Measurements from ENCODE around the gene ABLIM2.

Gene ABLIM2

GRCh38 chr4:8005814-8006215 lies 152.8 kb downstream of the ABLIM2 start:
- Histone ChIP-seq H3K9ac (ENCODE audit: low read depth, low read length) (no peak overlapping the region), H3K36me3 (ENCODE audit: insufficient read depth, low read length) (no peaks in the 10 kb centered on the region), H3K9me3 (ENCODE audit: control insufficient read depth, insufficient read depth, low read length) (no peaks in the 10 kb centered on the region), H3K4me1 (ENCODE audit: insufficient read depth, low read length) (no peaks in the 10 kb centered on the region)

- Histone ChIP-seq H3K4me1 (ENCODE audit: insufficient read depth, low read length) (no peaks in the 10 kb centered on the region), H3K36me3 (ENCODE audit: insufficient read depth, low read length) (no peaks in the 10 kb centered on the region), H3K9ac (ENCODE audit: low read depth, low read length) (no peak overlapping the region), H3K9me3 (ENCODE audit: control insufficient read depth, insufficient read depth, low read length) (no peaks in the 10 kb centered on the region)
Measured at GRCh38 chr4:8005033-8005808, 153.4 kb downstream of the ABLIM2 start.

- Histone ChIP-seq H3K9ac (ENCODE audit: low read depth, low read length) (no peak overlapping the region), H3K36me3 (ENCODE audit: insufficient read depth, low read length) (no peaks in the 10 kb centered on the region), H3K9me3 (ENCODE audit: control insufficient read depth, insufficient read depth, low read length) (no peaks in the 10 kb centered on the region), H3K4me1 (ENCODE audit: insufficient read depth, low read length) (no peaks in the 10 kb centered on the region)
Measured at GRCh38 chr4:8004066-8004465, 154.5 kb downstream of the ABLIM2 start.

DNA sequence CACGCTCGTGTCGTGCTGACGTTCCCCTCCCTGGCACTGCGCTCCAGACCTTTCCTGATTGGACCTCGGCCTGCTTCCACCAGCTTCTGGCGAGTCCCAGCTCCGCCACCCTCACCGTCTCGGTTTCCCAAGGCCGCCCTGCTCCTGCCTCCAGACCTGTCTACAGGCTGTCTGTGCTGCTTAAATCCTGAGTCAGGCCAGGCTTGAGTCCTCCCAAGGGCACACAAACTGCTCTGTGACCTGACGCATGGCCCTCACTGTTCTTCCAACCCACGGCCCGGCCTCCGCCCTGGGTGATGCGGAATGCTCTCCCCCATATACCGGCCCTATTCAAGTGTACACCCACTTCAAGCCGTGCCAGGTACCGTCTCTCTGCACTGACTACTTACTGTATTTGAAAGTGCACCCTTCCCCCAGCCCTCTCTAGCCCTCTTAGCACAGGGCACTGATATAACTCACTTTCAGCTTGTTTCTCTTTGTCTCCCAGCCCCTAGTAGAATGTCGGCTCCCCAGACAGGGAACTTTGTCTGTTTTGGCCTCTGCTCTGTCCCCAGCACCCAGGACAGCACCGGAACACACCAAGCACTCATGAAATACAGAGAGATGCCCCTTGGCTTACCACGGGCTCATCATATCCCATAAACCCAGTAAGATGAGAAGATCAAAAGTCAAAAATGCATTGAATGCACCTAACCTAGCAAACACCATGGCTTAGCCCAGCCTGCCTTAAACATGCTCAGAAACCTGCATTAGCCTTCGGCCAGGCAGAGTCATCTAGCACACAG lies 155.9 kb downstream of the ABLIM2 start:
- Histone ChIP-seq H3K4me1 (ENCODE audit: insufficient read depth, low read length) (no peaks in the 10 kb centered on the region), H3K36me3 (ENCODE audit: insufficient read depth, low read length) (no peaks in the 10 kb centered on the region), H3K9me3 (ENCODE audit: control insufficient read depth, insufficient read depth, low read length) (no peaks in the 10 kb centered on the region), H3K9ac (ENCODE audit: low read depth, low read length) (no peak overlapping the region)

- Histone ChIP-seq H3K4me1 (ENCODE audit: insufficient read depth, low read length) (no peaks in the 10 kb centered on the region), H3K9ac (ENCODE audit: low read depth, low read length) (no peak overlapping the region), H3K36me3 (ENCODE audit: insufficient read depth, low read length) (no peaks in the 10 kb centered on the region), H3K9me3 (ENCODE audit: control insufficient read depth, insufficient read depth, low read length) (no peaks in the 10 kb centered on the region)
Measured at GRCh38 chr4:8001564-8002355, 156.9 kb downstream of the ABLIM2 start.

GRCh38 chr4:8000721-8001491 lies 157.7 kb downstream of the ABLIM2 start:
- no peaks in the 10 kb centered on the region for H3K9me3 ChIP-seq (ENCODE audit: control insufficient read depth, insufficient read depth, low read length)
- no peaks in the 10 kb centered on the region for H3K4me1 ChIP-seq (ENCODE audit: insufficient read depth, low read length)
- no peaks in the 10 kb centered on the region for H3K36me3 ChIP-seq (ENCODE audit: insufficient read depth, low read length)
- no peak overlapping the region for H3K9ac ChIP-seq (ENCODE audit: low read depth, low read length)

GRCh38 chr4:8000247-8000646 lies 158.4 kb downstream of the ABLIM2 start:
- Histone ChIP-seq H3K9ac (ENCODE audit: low read depth, low read length) (no peak overlapping the region), H3K36me3 (ENCODE audit: insufficient read depth, low read length) (no peaks in the 10 kb centered on the region), H3K4me1 (ENCODE audit: insufficient read depth, low read length) (no peaks in the 10 kb centered on the region), H3K9me3 (ENCODE audit: control insufficient read depth, insufficient read depth, low read length) (no peaks in the 10 kb centered on the region)

- no peak overlapping the region for H3K9ac ChIP-seq (ENCODE audit: low read depth, low read length)
- H3K36me3 ChIP-seq (ENCODE audit: insufficient read depth, low read length), result no peaks in the 10 kb centered on the region
- no peaks in the 10 kb centered on the region for H3K4me1 ChIP-seq (ENCODE audit: insufficient read depth, low read length)
- H3K9me3 ChIP-seq (ENCODE audit: control insufficient read depth, insufficient read depth, low read length), result no peaks in the 10 kb centered on the region
Measured at GRCh38 chr4:7999695-8000094, 158.9 kb downstream of the ABLIM2 start.

DNA sequence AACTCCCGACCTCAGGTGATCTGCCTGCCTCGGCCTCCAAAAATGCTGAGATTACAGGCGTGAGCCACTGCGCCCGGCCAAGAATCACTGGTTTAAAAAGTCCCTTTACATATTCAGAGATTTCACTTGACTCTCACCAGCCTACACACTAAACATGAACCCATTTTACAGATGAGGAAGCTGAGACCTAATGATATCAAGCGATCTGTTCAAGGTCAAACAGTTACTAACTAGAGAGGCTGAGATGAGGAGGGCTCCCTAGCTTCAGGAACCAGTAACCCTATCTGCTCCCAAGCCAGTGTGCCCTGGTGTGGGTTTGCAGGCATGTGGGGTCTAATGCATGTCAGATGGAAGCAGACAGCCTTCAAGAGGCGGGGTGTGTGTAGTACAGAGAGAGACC lies 159.3 kb downstream of the ABLIM2 start:
- no peaks in the 10 kb centered on the region for H3K4me1 ChIP-seq (ENCODE audit: insufficient read depth, low read length)
- no peaks in the 10 kb centered on the region for H3K9me3 ChIP-seq (ENCODE audit: control insufficient read depth, insufficient read depth, low read length)
- no peak overlapping the region for H3K9ac ChIP-seq (ENCODE audit: low read depth, low read length)
- H3K36me3 ChIP-seq (ENCODE audit: insufficient read depth, low read length), result no peaks in the 10 kb centered on the region

- no peaks in the 10 kb centered on the region for H3K36me3 ChIP-seq (ENCODE audit: insufficient read depth, low read length)
- no peaks in the 10 kb centered on the region for H3K4me1 ChIP-seq (ENCODE audit: insufficient read depth, low read length)
- H3K9ac ChIP-seq (ENCODE audit: low read depth, low read length), result no peak overlapping the region
Measured at GRCh38 chr4:7998447-7998846, 160.2 kb downstream of the ABLIM2 start.

DNA sequence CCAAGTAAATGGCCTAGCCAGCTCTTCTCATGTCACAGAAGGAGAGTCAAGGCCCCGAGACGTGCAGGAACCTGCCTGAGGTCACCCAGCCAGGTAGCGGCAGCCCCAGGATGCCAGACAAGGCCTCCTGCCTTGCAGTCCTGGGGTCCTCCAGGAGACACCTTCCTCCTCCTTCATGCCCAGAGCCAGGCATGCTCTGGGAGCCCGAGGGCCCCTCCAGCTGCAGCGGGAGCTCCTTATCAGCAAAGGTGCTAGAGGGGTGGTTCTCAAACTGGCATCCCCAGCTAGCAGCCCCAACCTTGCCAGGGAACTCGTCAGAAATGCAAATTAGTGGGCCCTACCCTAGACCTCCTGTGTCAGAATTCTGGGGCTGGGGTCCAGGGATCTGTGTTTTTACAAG lies 162.7 kb downstream of the ABLIM2 start:
- H3K9me3 ChIP-seq (ENCODE audit: control insufficient read depth, insufficient read depth, low read length), result no peaks in the 10 kb centered on the region; the same call in 1 of the 2 replicates
- H3K4me1 ChIP-seq (ENCODE audit: insufficient read depth, low read length), result no peaks in the 10 kb centered on the region
- no peak overlapping the region for H3K9ac ChIP-seq (ENCODE audit: low read depth, low read length)
- no peaks in the 10 kb centered on the region for H3K36me3 ChIP-seq (ENCODE audit: insufficient read depth, low read length)

More at GRCh38 chr4:7998447-7998846, 160.2 kb downstream of the ABLIM2 start:
- H3K9me3 ChIP-seq (ENCODE audit: control insufficient read depth, insufficient read depth, low read length), result no peaks in the 10 kb centered on the region; the same call in 1 of the 2 replicates

GRCh38 chr4:7995135-7995534 lies 163.5 kb downstream of the ABLIM2 start:
- H3K36me3 ChIP-seq (ENCODE audit: insufficient read depth, low read length), result no peaks in the 10 kb centered on the region
- H3K9me3 ChIP-seq (ENCODE audit: control insufficient read depth, insufficient read depth, low read length), result no peaks in the 10 kb centered on the region; the same call in 1 of the 2 replicates
- no peak overlapping the region for H3K9ac ChIP-seq (ENCODE audit: low read depth, low read length)
- H3K4me1 ChIP-seq (ENCODE audit: insufficient read depth, low read length), result no peaks in the 10 kb centered on the region

GRCh38 chr4:7993671-7994070 lies 164.9 kb downstream of the ABLIM2 start:
- Histone ChIP-seq H3K36me3 (ENCODE audit: insufficient read depth, low read length) (no peaks in the 10 kb centered on the region), H3K9ac (ENCODE audit: low read depth, low read length) (no peak overlapping the region), H3K9me3 (ENCODE audit: control insufficient read depth, insufficient read depth, low read length) (no peaks in the 10 kb centered on the region; the same call in 1 of the 2 replicates), H3K4me1 (ENCODE audit: insufficient read depth, low read length) (no peaks in the 10 kb centered on the region)

- Histone ChIP-seq H3K9me3 (ENCODE audit: control insufficient read depth, insufficient read depth, low read length) (no peaks in the 10 kb centered on the region; the same call in 1 of the 2 replicates), H3K36me3 (ENCODE audit: insufficient read depth, low read length) (no peaks in the 10 kb centered on the region), H3K9ac (ENCODE audit: low read depth, low read length) (no peak overlapping the region), H3K4me1 (ENCODE audit: insufficient read depth, low read length) (no peaks in the 10 kb centered on the region)
Measured at GRCh38 chr4:7992846-7993245, 165.8 kb downstream of the ABLIM2 start.

Data from ES-I3 (cell line).